Activated CD4-positive, alpha-beta T cell treated with anti-CD3 and anti-CD28 coated beads for 36 hours (primary cell): ENCODE data around the gene IQCH. TPM values are rescaled to one million over a fixed set of nuclear protein-coding genes. Genes with fewer than 3 reads are reported as not detected.
"Not testable (repeated sequence)": the region's sequence is repeated elsewhere in the genome, so short reads cannot be mapped to it uniquely, and the experiment has no call there.

ENCODE experiments used
- ATAC-seq: fragments of 200-7000 bp; cut with Tn5 transposase; one replicate; pipeline ENCODE4 v1.10.0; 2021; ENCODE audit warnings: mild to moderate bottlenecking, moderate library complexity
- CTCF ChIA-PET: fragments of 350-600 bp; sonication (Branson Sonifier 250); formaldehyde crosslinking; loops from one replicate; lab custom pipeline; 2021; ENCODE audit warnings: antibody characterized with exemption; lab: Charles Lee
- POLR2A ChIA-PET: fragments of 350-600 bp; sonication (Branson Sonifier 250); formaldehyde crosslinking; loops from one replicate; lab custom pipeline; 2021; ENCODE audit warnings: antibody characterized with exemption, inconsistent platforms; lab: Charles Lee
- DNase-seq: peaks from one replicate; pipeline ENCODE4 v3.0.0-alpha.2; 2020
- H3K27ac Mint-ChIP-seq: one replicate; pipeline ENCODE4 v1.8.0; 2021; ENCODE audit warnings: mixed read lengths
- H3K27me3 Mint-ChIP-seq: one replicate; pipeline ENCODE4 v1.8.0; 2021; ENCODE audit warnings: mixed read lengths
- H3K36me3 Mint-ChIP-seq: one replicate; pipeline ENCODE4 v1.8.0; 2021; ENCODE audit warnings: low read depth, mixed read lengths
- H3K4me1 Mint-ChIP-seq: one replicate; pipeline ENCODE4 v1.8.0; 2021; ENCODE audit warnings: mixed read lengths
- H3K4me3 Mint-ChIP-seq: one replicate; pipeline ENCODE4 v1.8.0; 2021; ENCODE audit warnings: mild to moderate bottlenecking, moderate library complexity, mixed read lengths
- H3K9me3 Mint-ChIP-seq: one replicate; pipeline ENCODE4 v1.8.0; 2021; ENCODE audit warnings: low read depth, mixed read lengths
- intact Hi-C, 2 experiments: fragments of 100-400 bp; cut with DNase I in 1 of 2; cut with micrococcal nuclease in 1 of 2; formaldehyde crosslinking; loops; one replicate each; pipeline versions ENCODE4 v1.14.2 to v1.15.1; 2022 to 2024; cut with DNase I, micrococcal nuclease
- total RNA-seq, 2 experiments: library from RNA; stranded (reverse); gene quantifications; one replicate each; pipeline ENCODE4 v1.2.3, GENCODE V29; 2021

Gene IQCH
- total RNA-seq, 2 experiments from 2014 or later = 1.8 to 2.1 TPM

GRCh38 chr15:67411486-67411885 is 156.9 kb downstream of the IQCH start:
- Mint-ChIP-seq H3K4me1 (no peaks in the 10 kb centered on the region), H3K36me3 (no peaks in the 10 kb centered on the region), H3K27ac (no peak overlapping the region), H3K27me3 (no peaks in the 10 kb centered on the region), H3K9me3 (no peaks in the 10 kb centered on the region), H3K4me3 (no peak overlapping the region)
- ChIA-PET CTCF (no interaction called here), POLR2A (no interaction called here)
- ATAC-seq (no peak), DNase-seq (no peak)
- intact Hi-C loops = no loop called here

- no peak for DNase-seq
- CTCF ChIA-PET = interaction anchor here (1.0 kb wide), 1 partner anchor 510 kb away, joined by 4 read pairs; no protein-coding TSS in a partner anchor
- POLR2A ChIA-PET = no interaction called here
- H3K4me1 Mint-ChIP-seq = no peaks in the 10 kb centered on the region
- no peak overlapping the region for H3K27ac Mint-ChIP-seq
- intact Hi-C loops = no loop called here
- H3K27me3 Mint-ChIP-seq = no peaks in the 10 kb centered on the region
- no peak overlapping the region for H3K4me3 Mint-ChIP-seq
- ATAC-seq = no peak
- H3K36me3 Mint-ChIP-seq = no peaks in the 10 kb centered on the region
- H3K9me3 Mint-ChIP-seq = no peaks in the 10 kb centered on the region
These were observed 159.3 kb downstream of the IQCH start for GRCh38 chr15:67413770-67414390.

GRCh38 chr15:67415181-67415580 is 160.6 kb downstream of the IQCH start:
- no peak for ATAC-seq
- ChIA-PET POLR2A (no interaction called here), CTCF (interaction anchor here (0.7 kb wide), 1 partner anchor 379 kb away, joined by 3 read pairs; no protein-coding TSS in a partner anchor)
- DNase-seq = no peak
- no peaks in the 10 kb centered on the region for H3K9me3 Mint-ChIP-seq
- intact Hi-C loops = no loop called here
- no peaks in the 10 kb centered on the region for H3K36me3 Mint-ChIP-seq
- no peak overlapping the region for H3K27ac Mint-ChIP-seq
- H3K27me3 Mint-ChIP-seq = no peaks in the 10 kb centered on the region
- no peaks in the 10 kb centered on the region for H3K4me1 Mint-ChIP-seq
- H3K4me3 Mint-ChIP-seq = no peak overlapping the region

GRCh38 chr15:67416891-67417290 is 162.3 kb downstream of the IQCH start:
- no peaks in the 10 kb centered on the region for H3K9me3 Mint-ChIP-seq
- DNase-seq = no peak
- no peak overlapping the region for H3K4me3 Mint-ChIP-seq
- intact Hi-C loops = no loop called here
- ChIA-PET POLR2A (no interaction called here), CTCF (no interaction called here)
- H3K27ac Mint-ChIP-seq = no peak overlapping the region
- H3K27me3 Mint-ChIP-seq = no peaks in the 10 kb centered on the region
- ATAC-seq = no peak
- H3K36me3 Mint-ChIP-seq = no peaks in the 10 kb centered on the region
- no peaks in the 10 kb centered on the region for H3K4me1 Mint-ChIP-seq

- Mint-ChIP-seq H3K9me3 (no peaks in the 10 kb centered on the region), H3K4me1 (no peaks in the 10 kb centered on the region), H3K27me3 (no peaks in the 10 kb centered on the region), H3K36me3 (no peaks in the 10 kb centered on the region), H3K27ac (no peak overlapping the region), H3K4me3 (no peak overlapping the region)
- ChIA-PET CTCF (interaction anchor here (0.5 to 1.2 kb wide), 2 partner anchors 17 to 473 kb away, joined by 3 to 5 read pairs; no protein-coding TSS in a partner anchor), POLR2A (no interaction called here)
- no peak for DNase-seq
- intact Hi-C loops = no loop called here
- no peak for ATAC-seq
These were observed 165.1 kb downstream of the IQCH start for GRCh38 chr15:67419705-67420104.

- CTCF ChIA-PET = interaction anchor here (0.5 to 1.2 kb wide), 2 partner anchors 17 to 474 kb away, joined by 3 to 5 read pairs; no protein-coding TSS in a partner anchor
- Mint-ChIP-seq H3K9me3 (no peaks in the 10 kb centered on the region), H3K27me3 (no peaks in the 10 kb centered on the region), H3K4me1 (no peaks in the 10 kb centered on the region), H3K27ac (no peak overlapping the region), H3K36me3 (no peaks in the 10 kb centered on the region), H3K4me3 (no peak overlapping the region)
- POLR2A ChIA-PET = no interaction called here
- intact Hi-C loops = no loop called here
- ATAC-seq = no peak
- no peak for DNase-seq
These were observed 165.6 kb downstream of the IQCH start for GRCh38 chr15:67420137-67420536.

- ATAC-seq (no peak), DNase-seq (no peak)
- no peaks in the 10 kb centered on the region for H3K27me3 Mint-ChIP-seq
- no peaks in the 10 kb centered on the region for H3K9me3 Mint-ChIP-seq
- no peaks in the 10 kb centered on the region for H3K36me3 Mint-ChIP-seq
- H3K4me3 Mint-ChIP-seq = no peak overlapping the region
- intact Hi-C loops = no loop called here
- no peak overlapping the region for H3K27ac Mint-ChIP-seq
- ChIA-PET POLR2A (no interaction called here), CTCF (no interaction called here)
- H3K4me1 Mint-ChIP-seq = no peaks in the 10 kb centered on the region
These were observed 166.5 kb downstream of the IQCH start for GRCh38 chr15:67421105-67421504.

- DNase-seq (no peak), ATAC-seq (no peak)
- Mint-ChIP-seq H3K4me1 (no peaks in the 10 kb centered on the region), H3K4me3 (no peak overlapping the region), H3K27me3 (no peaks in the 10 kb centered on the region), H3K36me3 (no peaks in the 10 kb centered on the region), H3K27ac (no peak overlapping the region), H3K9me3 (no peaks in the 10 kb centered on the region)
- CTCF ChIA-PET = interaction anchor here (0.6 kb wide), 1 partner anchor 11 kb away, joined by 3 read pairs; no protein-coding TSS in a partner anchor
- POLR2A ChIA-PET = no interaction called here
- intact Hi-C loops = no loop called here
These were observed 167.7 kb downstream of the IQCH start for GRCh38 chr15:67422296-67422695.

GRCh38 chr15:67433495-67434099 is 179.0 kb downstream of the IQCH start:
- ChIA-PET CTCF (interaction anchor here (0.6 to 1.9 kb wide), 18 partner anchors 9 to 820 kb away, joined by 3 to 6 read pairs (median 4); no protein-coding TSS in a partner anchor), POLR2A (no interaction called here)
- no peak overlapping the region for H3K27ac Mint-ChIP-seq
- H3K4me1 Mint-ChIP-seq = no peaks in the 10 kb centered on the region
- H3K27me3 Mint-ChIP-seq = no peaks in the 10 kb centered on the region
- H3K4me3 Mint-ChIP-seq = no peak overlapping the region
- peak; percentile 63 for ATAC-seq
- no peaks in the 10 kb centered on the region for H3K9me3 Mint-ChIP-seq
- peak; percentile 58 for DNase-seq
- no peaks in the 10 kb centered on the region for H3K36me3 Mint-ChIP-seq
- intact Hi-C loops = loop anchor here (1.0 to 10.0 kb wide), 3 partner anchors 219 to 487 kb away; no protein-coding TSS in a partner anchor

- not testable (repeated sequence) for H3K4me1 Mint-ChIP-seq
These were observed 182.0 kb downstream of the IQCH start for GRCh38 chr15:67436351-67437250.

GRCh38 chr15:67444100-67444499 is 189.5 kb downstream of the IQCH start:
- Mint-ChIP-seq H3K4me3 (no peak overlapping the region), H3K9me3 (peaks cover 3% of the 10 kb centered on the region), H3K27me3 (no peaks in the 10 kb centered on the region), H3K4me1 (no peaks in the 10 kb centered on the region), H3K27ac (no peak overlapping the region), H3K36me3 (no peaks in the 10 kb centered on the region)
- no peak for ATAC-seq
- no peak for DNase-seq
- POLR2A ChIA-PET = no interaction called here
- CTCF ChIA-PET = interaction anchor here (0.6 to 1.7 kb wide), 5 partner anchors 11 to 422 kb away, joined by 3 to 10 read pairs (median 3); no protein-coding TSS in a partner anchor
- intact Hi-C loops = no loop called here

More at GRCh38 chr15:67436351-67437250, 182.0 kb downstream of the IQCH start:
- H3K27me3 Mint-ChIP-seq, H3K27ac Mint-ChIP-seq, ATAC-seq, POLR2A ChIA-PET, DNase-seq, H3K36me3 Mint-ChIP-seq, H3K9me3 Mint-ChIP-seq, H3K4me3 Mint-ChIP-seq: not testable (repeated sequence)
- CTCF ChIA-PET = interaction anchor here (0.6 to 1.2 kb wide), 3 partner anchors 17 to 30 kb away, joined by 3 to 5 read pairs (median 3); no protein-coding TSS in a partner anchor
- intact Hi-C loops = loop anchor here in 1 of 2 experiments (10.0 kb wide), 1 partner anchor 222 kb away; no protein-coding TSS in a partner anchor
